ENCODE results near the gene MCTP1. TPM values are rescaled to one million over a fixed set of nuclear protein-coding genes. Genes with fewer than 3 reads are reported as not detected.

MCTP1 gene
- total and polyA plus RNA-seq, 2 of the 8 experiments (the other 6 are each of a cell fraction or from before 2014, with no cell fraction given) = 0.56 to 3.4 TPM

DNA sequence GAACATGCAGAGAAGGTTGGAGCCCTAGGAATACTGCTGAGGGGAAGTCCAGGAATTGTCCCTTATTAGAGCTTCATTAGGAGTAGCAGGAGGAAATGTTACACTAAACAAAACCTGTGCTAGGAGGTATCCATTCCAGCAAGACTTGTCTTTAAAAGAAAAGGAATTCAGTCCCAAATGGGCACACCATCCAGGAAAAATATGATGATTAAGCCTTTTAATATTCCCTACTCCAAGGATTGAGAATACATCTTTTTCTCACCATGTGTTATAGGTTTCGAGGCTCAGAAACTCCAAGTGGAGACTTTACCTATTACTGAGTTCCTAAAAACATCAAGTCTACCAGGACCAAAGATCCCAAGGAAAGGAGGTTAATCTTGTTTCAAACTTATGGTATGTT lies 179.3 kb downstream of the MCTP1 start:
- H3K4me2 ChIP-seq (ENCODE audit: insufficient read depth in 1 of 2, low read depth in 2 of 2, low read length in 2 of 2) = no peak overlapping the region
- ChIA-PET CTCF (ENCODE audit: partially characterized antibody) (interaction anchor here (1.8 to 1.9 kb wide), 2 partner anchors 11 to 137 kb away, joined by 4 read pairs; no protein-coding TSS in a partner anchor), POLR2A (ENCODE audit: partially characterized antibody) (no interaction called here)
- no peak overlapping the region for H2AFZ ChIP-seq (ENCODE audit: low read length)
- H3K4ac ChIP-seq (replicated peaks; ENCODE audit: insufficient read length, low read depth, low read length) = no peak overlapping the region
- no peak overlapping the region for H3K18ac ChIP-seq (ENCODE audit: extremely low read depth, low read length)
- H3K14ac ChIP-seq (ENCODE audit: insufficient read length) = no peak overlapping the region
- H3K27me3 ChIP-seq (replicated peaks in 1 of 4; ENCODE audit: control insufficient read depth in 3 of 4, extremely low read depth in 1 of 4, insufficient read depth in 3 of 4, low read length in 3 of 4) = no peaks in the 10 kb centered on the region
- H4K91ac ChIP-seq (replicated peaks; ENCODE audit: insufficient read length, low read length) = no peak overlapping the region
- H3K4me3 ChIP-seq (ENCODE audit: extremely low read depth in 1 of 4, insufficient read depth in 2 of 4, low read depth in 3 of 4, low read length in 4 of 4) = no peak overlapping the region
- H3K4me1 ChIP-seq (replicated peaks in 1 of 4; ENCODE audit: control insufficient read depth in 3 of 4, insufficient read depth in 4 of 4, low read length in 3 of 4) = no peaks in the 10 kb centered on the region
- H3K9ac ChIP-seq (replicated peaks in 1 of 4; ENCODE audit: extremely low read depth in 1 of 4, low read depth in 3 of 4, low read length in 3 of 4) = no peak overlapping the region
- H3K9me3 ChIP-seq (ENCODE audit: insufficient read depth in 2 of 2, low read depth in 1 of 2, low read length in 1 of 2) = no peaks in the 10 kb centered on the region
- H3K79me1 ChIP-seq (ENCODE audit: low read depth, low read length) = no peaks in the 10 kb centered on the region
- H3K79me2 ChIP-seq (ENCODE audit: control insufficient read depth in 1 of 2, insufficient read depth in 2 of 2, low read length in 2 of 2) = no peaks in the 10 kb centered on the region
- 79% methylated on average over 1 of the region's 1 CpG; no CpG with 5 or more reads in 1 of the 2 experiments for WGBS, 2 experiments (ENCODE audit: extremely low coverage in 1 of 2, insufficient coverage in 1 of 2, insufficient read length in 1 of 2, insufficient replicate concordance in 2 of 2, low coverage in 1 of 2, low lambda C conversion rate in 2 of 2, missing lambda C conversion rate in 1 of 2)
- H2BK120ac ChIP-seq (replicated peaks; ENCODE audit: low read depth, low read length) = no peak overlapping the region
- no peak overlapping the region for H4K8ac ChIP-seq (ENCODE audit: extremely low read depth, insufficient read depth, low read length)
- no peak overlapping the region for H3K23ac ChIP-seq (ENCODE audit: insufficient read length)
- no peaks in the 10 kb centered on the region for H4K20me1 ChIP-seq (replicated peaks in 1 of 2; ENCODE audit: control insufficient read depth in 1 of 2, insufficient read depth in 2 of 2, low read length in 2 of 2)
- no peak overlapping the region for H4K5ac ChIP-seq (ENCODE audit: insufficient read length, low read depth, low read length)
- FAIRE-seq (no peak), DNase-seq (ENCODE audit: low read depth in 1 of 2, low spot score in 2 of 2) (no peak)
- H2BK5ac ChIP-seq (ENCODE audit: low read depth, low read length) = no peak overlapping the region
- H2BK12ac ChIP-seq (ENCODE audit: low read depth, low read length) = no peak overlapping the region
- H3K56ac ChIP-seq (replicated peaks; ENCODE audit: insufficient read length, low read depth, low read length) = no peak overlapping the region
- H2BK15ac ChIP-seq (ENCODE audit: low read length) = no peak overlapping the region
- H2AK5ac ChIP-seq (ENCODE audit: low read depth, low read length) = no peak overlapping the region
- H2BK20ac ChIP-seq (ENCODE audit: low read length) = no peak overlapping the region
- H3K23me2 ChIP-seq (ENCODE audit: low read depth, low read length) = no peaks in the 10 kb centered on the region
- H3K36me3 ChIP-seq (ENCODE audit: control insufficient read depth in 2 of 4, insufficient read depth in 4 of 4, low read length in 3 of 4) = no peaks in the 10 kb centered on the region
- no peak overlapping the region for H3K27ac ChIP-seq (ENCODE audit: low read depth, low read length)
- TF ChIP-seq KDM4A (IDR thresholded peaks at IDR 0.05; ENCODE audit: low read depth, low read length, severe bottlenecking) (no peak), FOSL1 (IDR thresholded peaks at IDR 0.05; ENCODE audit: insufficient read depth, low read depth, low read length) (no peak), RXRA (IDR thresholded peaks at IDR 0.05; ENCODE audit: insufficient read depth, low read depth, low read length) (no peak), TBP (IDR thresholded peaks at IDR 0.05; ENCODE audit: low read depth, low read length) (no peak), RFX5 (IDR thresholded peaks at IDR 0.05; ENCODE audit: borderline replicate concordance, low read depth, low read length) (no peak), TEAD4 (IDR thresholded peaks at IDR 0.05; ENCODE audit: low read depth, low read length) (no peak), SIRT6 (IDR thresholded peaks at IDR 0.05; ENCODE audit: low read length) (no peak)
- TF ChIP-seq, protein P1, sequence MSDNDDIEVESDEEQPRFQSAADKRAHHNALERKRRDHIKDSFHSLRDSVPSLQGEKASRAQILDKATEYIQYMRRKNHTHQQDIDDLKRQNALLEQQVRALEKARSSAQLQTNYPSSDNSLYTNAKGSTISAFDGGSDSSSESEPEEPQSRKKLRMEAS (IDR thresholded peaks at IDR 0.05) = no peak

All from H1 (cell line).